Caco-2 (cell line): ENCODE results near the gene PRKCSH. TPM values are rescaled to one million over a fixed set of nuclear protein-coding genes. Genes with fewer than 3 reads are reported as not detected.

Source experiments
- BruUV-seq: library from RNA; stranded (reverse); fragments of 400-500 nt; replicated peaks from 2 replicates; lab custom pipeline; 2021; lab: Mats Ljungman, UMichigan
- CTCF ChIA-PET: fragments of 300-600 bp; sonication (Branson Sonifier 250); formaldehyde crosslinking; loops from one replicate; lab custom pipeline; 2022; ENCODE audit warnings: antibody characterized with exemption; lab: Charles Lee
- POLR2A ChIA-PET: fragments of 300-600 bp; sonication (Branson Sonifier 250); formaldehyde crosslinking; loops from one replicate; lab custom pipeline; 2022; ENCODE audit warnings: antibody characterized with exemption; lab: Charles Lee
- DNase-seq, 2 experiments: peaks; one replicate each; pipeline versions ENCODE4 v3.0.0 to v3.0.0-alpha.2; 2020 to 2022
- H3K27me3 ChIP-seq: replicated peaks from 2 replicates; pipeline ENCODE4 v1.6.0; 2011; ENCODE audit warnings: low read length; ENCODE audit not compliant: control insufficient read depth, insufficient read depth
- H3K36me3 ChIP-seq: 2 replicates; pipeline ENCODE4 v1.5.1; 2011; ENCODE audit warnings: low read length; ENCODE audit not compliant: control insufficient read depth, insufficient read depth
- H3K4me1 ChIP-seq: fragments of 250-450 bp; sonication (Bioruptor Pico); 2 replicates; pipeline ENCODE4 v1.5.1; 2020; ENCODE audit warnings: mild to moderate bottlenecking
- H3K4me3 ChIP-seq: 2 replicates; pipeline ENCODE4 v1.5.1; 2011; ENCODE audit warnings: low read depth, mild to moderate bottlenecking, control low read depth, low read length
- H3K9me3 ChIP-seq: fragments of 250-450 bp; sonication (Bioruptor Pico); 2 replicates; pipeline ENCODE4 v1.5.1; 2020; ENCODE audit warnings: mild to moderate bottlenecking, moderate library complexity
- H3K27ac Mint-ChIP-seq: one replicate; pipeline ENCODE4 v1.8.0; 2022; ENCODE audit warnings: mixed read lengths; ENCODE audit not compliant: unreplicated experiment
- H3K27me3 Mint-ChIP-seq: one replicate; pipeline ENCODE4 v1.8.0; 2022; ENCODE audit warnings: mixed read lengths; ENCODE audit not compliant: insufficient read depth, unreplicated experiment
- H3K36me3 Mint-ChIP-seq: one replicate; pipeline ENCODE4 v1.8.0; 2022; ENCODE audit warnings: mild to moderate bottlenecking, mixed read lengths; ENCODE audit not compliant: insufficient read depth, unreplicated experiment
- H3K4me1 Mint-ChIP-seq: one replicate; pipeline ENCODE4 v1.8.0; 2022; ENCODE audit warnings: low read depth, mixed read lengths; ENCODE audit not compliant: unreplicated experiment
- H3K4me3 Mint-ChIP-seq: one replicate; pipeline ENCODE4 v1.8.0; 2022; ENCODE audit warnings: mild to moderate bottlenecking, moderate library complexity, mixed read lengths; ENCODE audit not compliant: unreplicated experiment
- H3K9me3 Mint-ChIP-seq: one replicate; pipeline ENCODE4 v1.8.0; 2022; ENCODE audit warnings: mixed read lengths; ENCODE audit not compliant: unreplicated experiment
- CTCF ChIP-seq, 2 experiments: fragments of 200-600 bp in 1 of 2; IDR thresholded peaks; 1 replicate in 1 of 2; 2 replicates in 1 of 2; pipeline versions ENCODE4 v1.5.1 to v1.8.0; 2011 to 2022; ENCODE audit warnings: antibody characterized with exemption in 1 of 2, control low read depth in 1 of 2, inconsistent platforms in 1 of 2, low read depth in 1 of 2, low read length in 1 of 2, mild to moderate bottlenecking in 1 of 2, moderate library complexity in 1 of 2; ENCODE audit not compliant: insufficient read depth in 1 of 2, severe bottlenecking in 1 of 2, unreplicated experiment in 1 of 2
- intact Hi-C: fragments of 100-400 bp; cut with micrococcal nuclease; formaldehyde crosslinking; loops from one replicate; pipeline ENCODE4 v1.10.0; 2022; ENCODE audit not compliant: unreplicated experiment
- total RNA-seq: library from RNA; stranded (reverse); gene quantifications from 2 replicates; pipeline ENCODE4 v1.2.3, GENCODE V29; 2022

PRKCSH gene
- total RNA-seq, 1 experiment from 2014 or later, result 456 TPM

GRCh38 chr19:11483366-11484111 is 48.1 kb downstream of the PRKCSH start:
- intact Hi-C loops, result no loop called here
- H3K4me3 Mint-ChIP-seq, result no peak overlapping the region
- no peak overlapping the region for H3K27ac Mint-ChIP-seq
- Histone ChIP-seq H3K4me1 (peaks cover 16% of the 10 kb centered on the region), H3K27me3 (no peaks in the 10 kb centered on the region; the same call in 1 of the 2 replicates), H3K9me3 (no peaks in the 10 kb centered on the region), H3K4me3 (no peak overlapping the region), H3K36me3 (no peaks in the 10 kb centered on the region)
- CTCF ChIA-PET, result interaction anchor here (0.6 to 1.7 kb wide), 4 partner anchors 43 to 109 kb away, joined by 5 to 16 read pairs (median 8); partner anchors contain the start of gene SWSAP1
- H3K36me3 Mint-ChIP-seq, result peaks cover 20% of the 10 kb centered on the region
- BruUV-seq, result no TSS peak
- H3K4me1 Mint-ChIP-seq, result no peaks in the 10 kb centered on the region
- peaks cover 7% of the 10 kb centered on the region for H3K27me3 Mint-ChIP-seq
- no peak for TF ChIP-seq CTCF (IDR thresholded peaks at IDR 0.05; ENCODE audit: insufficient read depth in 1 of 2, low read depth in 1 of 2, low read length in 1 of 2, severe bottlenecking in 1 of 2, unreplicated experiment in 1 of 2)
- POLR2A ChIA-PET, result interaction anchor here (1.6 kb wide), 1 partner anchor 65 kb away, joined by 5 read pairs; the partner anchor contains the start of gene RGL3
- no peak for DNase-seq
- H3K9me3 Mint-ChIP-seq, result no peaks in the 10 kb centered on the region

GRCh38 chr19:11485245-11485837 is 49.9 kb downstream of the PRKCSH start:
- Histone ChIP-seq H3K27me3 (no peaks in the 10 kb centered on the region; the same call in 1 of the 2 replicates), H3K4me1 (peaks cover 16% of the 10 kb centered on the region), H3K9me3 (no peaks in the 10 kb centered on the region), H3K4me3 (no peak overlapping the region), H3K36me3 (no peaks in the 10 kb centered on the region)
- H3K4me1 Mint-ChIP-seq, result no peaks in the 10 kb centered on the region
- intact Hi-C loops, result no loop called here
- no peak overlapping the region for H3K4me3 Mint-ChIP-seq
- H3K27ac Mint-ChIP-seq, result no peak overlapping the region
- CTCF ChIA-PET, result no interaction called here
- peaks cover 6% of the 10 kb centered on the region for H3K27me3 Mint-ChIP-seq
- POLR2A ChIA-PET, result no interaction called here
- TF ChIP-seq CTCF (IDR thresholded peaks at IDR 0.05; ENCODE audit: insufficient read depth in 1 of 2, low read depth in 1 of 2, low read length in 1 of 2, severe bottlenecking in 1 of 2, unreplicated experiment in 1 of 2), result no peak
- H3K9me3 Mint-ChIP-seq, result no peaks in the 10 kb centered on the region
- H3K36me3 Mint-ChIP-seq, result peaks cover 20% of the 10 kb centered on the region
- DNase-seq, result no peak
- no TSS peak for BruUV-seq

- no TSS peak for BruUV-seq
- peaks cover 8% of the 10 kb centered on the region for H3K4me1 Mint-ChIP-seq
- intact Hi-C loops, result no loop called here
- Histone ChIP-seq H3K4me3 (no peak overlapping the region), H3K36me3 (no peaks in the 10 kb centered on the region), H3K27me3 (no peaks in the 10 kb centered on the region), H3K9me3 (no peaks in the 10 kb centered on the region), H3K4me1 (peaks cover 17% of the 10 kb centered on the region)
- no peak for TF ChIP-seq CTCF (IDR thresholded peaks at IDR 0.05; ENCODE audit: insufficient read depth in 1 of 2, low read depth in 1 of 2, low read length in 1 of 2, severe bottlenecking in 1 of 2, unreplicated experiment in 1 of 2)
- H3K9me3 Mint-ChIP-seq, result no peaks in the 10 kb centered on the region
- H3K27me3 Mint-ChIP-seq, result no peaks in the 10 kb centered on the region
- peaks cover 15% of the 10 kb centered on the region for H3K36me3 Mint-ChIP-seq
- ChIA-PET POLR2A (no interaction called here), CTCF (no interaction called here)
- DNase-seq, result no peak
- H3K27ac Mint-ChIP-seq, result no peak overlapping the region
- H3K4me3 Mint-ChIP-seq, result no peak overlapping the region
These were observed 51.4 kb downstream of the PRKCSH start for GRCh38 chr19:11486661-11487503.
